SK-N-SH (cell line): Measurements from ENCODE around the gene ANKRD65.

Experiments
- EP300 ChIP-seq, 2 experiments: IDR thresholded peaks; 2 replicates each; pipeline versions ENCODE4 v1.4.0 to v1.6.1; 2012; ENCODE audit warnings: borderline replicate concordance in 1 of 2, low read depth in 1 of 2, low read length in 1 of 2
- EZH2phosphoT487 ChIP-seq: fragments of 200-600 bp; sonication (generic); IDR thresholded peaks from 2 replicates; pipeline ENCODE4 v1.6.1; 2017; ENCODE audit warnings: low read depth, mixed run types, mild to moderate bottlenecking, antibody characterized with exemption, moderate library complexity, borderline replicate concordance
- FOSL2 ChIP-seq: IDR thresholded peaks from 2 replicates; pipeline ENCODE4 v1.4.0; 2012; ENCODE audit warnings: low read depth, mild to moderate bottlenecking, moderate library complexity, borderline replicate concordance
- JUND ChIP-seq: IDR thresholded peaks from 2 replicates; pipeline ENCODE4 v1.4.0; 2012
- MEF2A ChIP-seq: IDR thresholded peaks from 2 replicates; pipeline ENCODE4 v1.4.0; 2012; ENCODE audit warnings: low read depth, borderline replicate concordance
- POLR2AphosphoS5 ChIP-seq: IDR thresholded peaks from 2 replicates; pipeline ENCODE4 v1.6.1; 2012; ENCODE audit warnings: low read depth, low read length
- SIN3A ChIP-seq: IDR thresholded peaks from 2 replicates; pipeline ENCODE4 v1.6.1; 2012; ENCODE audit warnings: low read depth, mild to moderate bottlenecking, low read length, moderate library complexity, borderline replicate concordance
- TAF1 ChIP-seq: IDR thresholded peaks from 2 replicates; pipeline ENCODE4 v1.6.1; 2012; ENCODE audit warnings: low read depth, mild to moderate bottlenecking, low read length, moderate library complexity, borderline replicate concordance
- YY1 ChIP-seq: IDR thresholded peaks from 2 replicates; pipeline ENCODE4 v1.4.0; 2012; ENCODE audit warnings: low read depth, mild to moderate bottlenecking
- TF ChIP-seq, protein P1 (sequence below): fragments of 200-600 bp; sonication (generic); IDR thresholded peaks from 2 replicates; pipeline ENCODE4 v1.6.1; 2017; ENCODE audit warnings: antibody characterized with exemption, mild to moderate bottlenecking, moderate library complexity
- TF ChIP-seq, protein P2 (sequence below): fragments of 150-350 bp; IDR thresholded peaks from 2 replicates; pipeline ENCODE4 v1.6.1; 2017; ENCODE audit warnings: antibody characterized with exemption, low read length, low read depth, borderline replicate concordance
- TF ChIP-seq, protein P3 (sequence below): IDR thresholded peaks from 2 replicates; pipeline ENCODE4 v1.6.1; 2012; ENCODE audit warnings: mild to moderate bottlenecking, low read depth, low read length, moderate library complexity
- TF ChIP-seq, protein P4 (sequence below): IDR thresholded peaks from 2 replicates; pipeline ENCODE4 v1.4.0; 2012; ENCODE audit warnings: low read depth
- TF ChIP-seq, protein P5 (sequence below): IDR thresholded peaks from 2 replicates; pipeline ENCODE4 v1.4.0; 2012; ENCODE audit warnings: low read depth, borderline replicate concordance

DNA sequence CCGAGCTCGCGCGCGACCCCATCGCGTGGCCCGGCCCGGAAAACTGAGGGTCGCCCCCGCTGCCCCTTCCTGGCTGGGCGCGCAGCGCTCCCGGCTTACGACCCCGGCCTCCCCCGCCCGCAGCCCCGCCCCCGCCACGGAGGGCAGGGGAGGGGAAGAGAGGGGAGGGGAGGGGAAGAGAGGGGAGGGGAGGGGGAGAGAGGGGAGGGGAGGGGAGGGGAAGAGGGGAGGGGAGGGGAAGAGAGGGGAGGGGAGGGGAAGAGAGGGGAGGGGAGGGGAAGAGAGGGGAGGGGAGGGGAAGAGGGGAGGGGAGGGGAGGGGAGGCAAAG lies 6.7 kb upstream of the ANKRD65 start:
- TF ChIP-seq, protein P1, sequence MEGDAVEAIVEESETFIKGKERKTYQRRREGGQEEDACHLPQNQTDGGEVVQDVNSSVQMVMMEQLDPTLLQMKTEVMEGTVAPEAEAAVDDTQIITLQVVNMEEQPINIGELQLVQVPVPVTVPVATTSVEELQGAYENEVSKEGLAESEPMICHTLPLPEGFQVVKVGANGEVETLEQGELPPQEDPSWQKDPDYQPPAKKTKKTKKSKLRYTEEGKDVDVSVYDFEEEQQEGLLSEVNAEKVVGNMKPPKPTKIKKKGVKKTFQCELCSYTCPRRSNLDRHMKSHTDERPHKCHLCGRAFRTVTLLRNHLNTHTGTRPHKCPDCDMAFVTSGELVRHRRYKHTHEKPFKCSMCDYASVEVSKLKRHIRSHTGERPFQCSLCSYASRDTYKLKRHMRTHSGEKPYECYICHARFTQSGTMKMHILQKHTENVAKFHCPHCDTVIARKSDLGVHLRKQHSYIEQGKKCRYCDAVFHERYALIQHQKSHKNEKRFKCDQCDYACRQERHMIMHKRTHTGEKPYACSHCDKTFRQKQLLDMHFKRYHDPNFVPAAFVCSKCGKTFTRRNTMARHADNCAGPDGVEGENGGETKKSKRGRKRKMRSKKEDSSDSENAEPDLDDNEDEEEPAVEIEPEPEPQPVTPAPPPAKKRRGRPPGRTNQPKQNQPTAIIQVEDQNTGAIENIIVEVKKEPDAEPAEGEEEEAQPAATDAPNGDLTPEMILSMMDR = no peak
- TF ChIP-seq, protein P2, sequence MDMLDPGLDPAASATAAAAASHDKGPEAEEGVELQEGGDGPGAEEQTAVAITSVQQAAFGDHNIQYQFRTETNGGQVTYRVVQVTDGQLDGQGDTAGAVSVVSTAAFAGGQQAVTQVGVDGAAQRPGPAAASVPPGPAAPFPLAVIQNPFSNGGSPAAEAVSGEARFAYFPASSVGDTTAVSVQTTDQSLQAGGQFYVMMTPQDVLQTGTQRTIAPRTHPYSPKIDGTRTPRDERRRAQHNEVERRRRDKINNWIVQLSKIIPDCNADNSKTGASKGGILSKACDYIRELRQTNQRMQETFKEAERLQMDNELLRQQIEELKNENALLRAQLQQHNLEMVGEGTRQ = no peak
- no peak for TF ChIP-seq YY1
- no peak for TF ChIP-seq POLR2AphosphoS5
- no peak for TF ChIP-seq MEF2A
- no peak for TF ChIP-seq SIN3A
- no peak for TF ChIP-seq EP300 (IDR thresholded peaks at IDR 0.05; ENCODE audit: borderline replicate concordance in 1 of 2, low read depth in 1 of 2, low read length in 1 of 2)
- no peak for TF ChIP-seq JUND
- TF ChIP-seq FOSL2 = no peak
- TF ChIP-seq, protein P3, sequence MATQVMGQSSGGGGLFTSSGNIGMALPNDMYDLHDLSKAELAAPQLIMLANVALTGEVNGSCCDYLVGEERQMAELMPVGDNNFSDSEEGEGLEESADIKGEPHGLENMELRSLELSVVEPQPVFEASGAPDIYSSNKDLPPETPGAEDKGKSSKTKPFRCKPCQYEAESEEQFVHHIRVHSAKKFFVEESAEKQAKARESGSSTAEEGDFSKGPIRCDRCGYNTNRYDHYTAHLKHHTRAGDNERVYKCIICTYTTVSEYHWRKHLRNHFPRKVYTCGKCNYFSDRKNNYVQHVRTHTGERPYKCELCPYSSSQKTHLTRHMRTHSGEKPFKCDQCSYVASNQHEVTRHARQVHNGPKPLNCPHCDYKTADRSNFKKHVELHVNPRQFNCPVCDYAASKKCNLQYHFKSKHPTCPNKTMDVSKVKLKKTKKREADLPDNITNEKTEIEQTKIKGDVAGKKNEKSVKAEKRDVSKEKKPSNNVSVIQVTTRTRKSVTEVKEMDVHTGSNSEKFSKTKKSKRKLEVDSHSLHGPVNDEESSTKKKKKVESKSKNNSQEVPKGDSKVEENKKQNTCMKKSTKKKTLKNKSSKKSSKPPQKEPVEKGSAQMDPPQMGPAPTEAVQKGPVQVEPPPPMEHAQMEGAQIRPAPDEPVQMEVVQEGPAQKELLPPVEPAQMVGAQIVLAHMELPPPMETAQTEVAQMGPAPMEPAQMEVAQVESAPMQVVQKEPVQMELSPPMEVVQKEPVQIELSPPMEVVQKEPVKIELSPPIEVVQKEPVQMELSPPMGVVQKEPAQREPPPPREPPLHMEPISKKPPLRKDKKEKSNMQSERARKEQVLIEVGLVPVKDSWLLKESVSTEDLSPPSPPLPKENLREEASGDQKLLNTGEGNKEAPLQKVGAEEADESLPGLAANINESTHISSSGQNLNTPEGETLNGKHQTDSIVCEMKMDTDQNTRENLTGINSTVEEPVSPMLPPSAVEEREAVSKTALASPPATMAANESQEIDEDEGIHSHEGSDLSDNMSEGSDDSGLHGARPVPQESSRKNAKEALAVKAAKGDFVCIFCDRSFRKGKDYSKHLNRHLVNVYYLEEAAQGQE = no peak
- TF ChIP-seq, protein P4, sequence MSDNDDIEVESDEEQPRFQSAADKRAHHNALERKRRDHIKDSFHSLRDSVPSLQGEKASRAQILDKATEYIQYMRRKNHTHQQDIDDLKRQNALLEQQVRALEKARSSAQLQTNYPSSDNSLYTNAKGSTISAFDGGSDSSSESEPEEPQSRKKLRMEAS = no peak
- no peak for TF ChIP-seq TAF1
- TF ChIP-seq EZH2phosphoT487 = no peak
- TF ChIP-seq, protein P5, sequence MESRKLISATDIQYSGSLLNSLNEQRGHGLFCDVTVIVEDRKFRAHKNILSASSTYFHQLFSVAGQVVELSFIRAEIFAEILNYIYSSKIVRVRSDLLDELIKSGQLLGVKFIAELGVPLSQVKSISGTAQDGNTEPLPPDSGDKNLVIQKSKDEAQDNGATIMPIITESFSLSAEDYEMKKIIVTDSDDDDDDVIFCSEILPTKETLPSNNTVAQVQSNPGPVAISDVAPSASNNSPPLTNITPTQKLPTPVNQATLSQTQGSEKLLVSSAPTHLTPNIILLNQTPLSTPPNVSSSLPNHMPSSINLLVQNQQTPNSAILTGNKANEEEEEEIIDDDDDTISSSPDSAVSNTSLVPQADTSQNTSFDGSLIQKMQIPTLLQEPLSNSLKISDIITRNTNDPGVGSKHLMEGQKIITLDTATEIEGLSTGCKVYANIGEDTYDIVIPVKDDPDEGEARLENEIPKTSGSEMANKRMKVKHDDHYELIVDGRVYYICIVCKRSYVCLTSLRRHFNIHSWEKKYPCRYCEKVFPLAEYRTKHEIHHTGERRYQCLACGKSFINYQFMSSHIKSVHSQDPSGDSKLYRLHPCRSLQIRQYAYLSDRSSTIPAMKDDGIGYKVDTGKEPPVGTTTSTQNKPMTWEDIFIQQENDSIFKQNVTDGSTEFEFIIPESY = no peak
